PFSK-1 (cell line): ENCODE data around the gene VCL.

Experiments
- POLR2AphosphoS5 ChIP-seq: IDR thresholded peaks from 2 replicates; pipeline ENCODE4 v1.6.1; 2012; ENCODE audit warnings: low read depth, mild to moderate bottlenecking, control low read depth, low read length, moderate library complexity
- REST ChIP-seq, 2 experiments: IDR thresholded peaks; 2 replicates each; pipeline versions ENCODE4 v1.6.1 to v1.8.0; 2011 to 2012; ENCODE audit warnings: low read depth in 2 of 2, low read length in 2 of 2, control low read depth in 1 of 2, inconsistent platforms in 1 of 2, mild to moderate bottlenecking in 1 of 2, moderate library complexity in 1 of 2; ENCODE audit not compliant: insufficient read depth in 1 of 2

- TF ChIP-seq REST (IDR thresholded peaks at IDR 0.05; ENCODE audit: insufficient read depth in 1 of 2, low read depth in 2 of 2, low read length in 2 of 2), result no peak
- TF ChIP-seq POLR2AphosphoS5, result no peak
These were observed 60.7 kb downstream of the VCL start for GRCh38 chr10:74058658-74059057.
